Measurements from ENCODE around the gene CELF4. TPM values are rescaled to one million over a fixed set of nuclear protein-coding genes. Genes with fewer than 3 reads are reported as not detected.

CELF4 gene
- total and polyA plus RNA-seq, 2 donors (not counting 3 experiments of a cell fraction or from before 2014, with no cell fraction given): not detected

DNA sequence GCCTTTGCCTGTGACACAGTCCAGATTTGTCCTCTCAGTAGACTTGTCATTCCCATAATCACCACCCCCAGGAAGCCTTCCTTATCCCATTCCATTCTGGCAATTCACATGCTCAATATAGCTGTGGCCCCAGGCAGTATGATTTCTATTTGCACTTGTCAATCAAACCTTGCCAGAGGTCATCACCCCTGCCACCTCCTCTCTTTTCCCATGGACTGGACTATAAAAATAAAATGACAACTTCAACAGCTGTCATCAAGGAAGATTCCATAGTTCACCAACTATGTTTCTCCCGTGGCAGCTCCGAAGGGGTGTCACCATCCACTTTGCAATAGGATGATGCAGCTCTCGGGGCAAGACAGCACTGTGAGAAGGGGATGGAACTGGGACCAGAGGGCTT is 255.7 kb downstream of the CELF4 start:
- Histone ChIP-seq H3K9me1 (replicated peaks; ENCODE audit: control insufficient read depth, extremely low read depth, insufficient read depth, low read length) (no peaks in the 10 kb centered on the region), H3K27me3 (ENCODE audit: control insufficient read depth in 2 of 2, insufficient read depth in 2 of 2, low read length in 2 of 2) (no peaks in the 10 kb centered on the region), H4K20me1 (replicated peaks; ENCODE audit: control insufficient read depth, extremely low read depth, insufficient read depth, low read length) (no peaks in the 10 kb centered on the region), H3K27ac (ENCODE audit: insufficient read depth, low read depth, low read length) (no peak overlapping the region), H3K4me2 (ENCODE audit: insufficient read depth, low read length) (no peak overlapping the region), H3K9me3 (replicated peaks; ENCODE audit: control insufficient read depth, insufficient read depth, low read length) (no peaks in the 10 kb centered on the region), H3K4me1 (ENCODE audit: control insufficient read depth, extremely low read depth, insufficient read depth, low read length) (no peaks in the 10 kb centered on the region), H3K9ac (replicated peaks; ENCODE audit: extremely low read depth, insufficient read depth, low read length) (no peak overlapping the region), H3K36me3 (ENCODE audit: control insufficient read depth in 2 of 2, extremely low read depth in 1 of 2, insufficient read depth in 2 of 2, low read length in 2 of 2) (no peaks in the 10 kb centered on the region), H2AFZ (ENCODE audit: low read depth, low read length) (no peak overlapping the region), H3K4me3 (replicated peaks in 1 of 3; ENCODE audit: insufficient read depth in 1 of 3, low read depth in 1 of 3, low read length in 3 of 3) (no peak overlapping the region), H3K79me2 (ENCODE audit: control insufficient read depth, insufficient read depth, low read length) (no peaks in the 10 kb centered on the region)
- dilution Hi-C loops (cut with MboI; ENCODE audit: extremely low pct_ligation_motif_present, low sequenced_read_pairs) (no loop called here), intact Hi-C loops (cut with micrococcal nuclease) (no loop called here)
- ChIA-PET CTCF (interaction anchor here (1.1 to 1.5 kb wide), 2 partner anchors 15 to 29 kb away, joined by 3 read pairs; no protein-coding TSS in a partner anchor), POLR2A (no interaction called here)
- DNase-seq (ENCODE audit: low read depth, low spot score) (no peak), FAIRE-seq (no peak)
- BruUV-seq (replicated peaks): no TSS peak
- TF ChIP-seq POLR2AphosphoS5 (IDR thresholded peaks at IDR 0.05; ENCODE audit: insufficient read depth, low read depth, low read length) (no peak), JUN (IDR thresholded peaks at IDR 0.05; ENCODE audit: borderline replicate concordance, insufficient read depth, insufficient read length, low read depth) (no peak), MYC (IDR thresholded peaks at IDR 0.05; ENCODE audit: low read depth, low read length) (no peak), EZH2 (IDR thresholded peaks at IDR 0.05; ENCODE audit: borderline replicate concordance, low read depth, low read length, severe bottlenecking) (no peak), GATA2 (IDR thresholded peaks at IDR 0.05; ENCODE audit: insufficient read depth, insufficient read length, low read depth, low read length) (no peak), FOS (IDR thresholded peaks at IDR 0.05; ENCODE audit: borderline replicate concordance, insufficient read depth, low read length) (no peak)
- TF ChIP-seq, protein P1, sequence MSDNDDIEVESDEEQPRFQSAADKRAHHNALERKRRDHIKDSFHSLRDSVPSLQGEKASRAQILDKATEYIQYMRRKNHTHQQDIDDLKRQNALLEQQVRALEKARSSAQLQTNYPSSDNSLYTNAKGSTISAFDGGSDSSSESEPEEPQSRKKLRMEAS (IDR thresholded peaks at IDR 0.05; ENCODE audit: insufficient read depth, insufficient read length): no peak
- TF ChIP-seq, protein P2, sequence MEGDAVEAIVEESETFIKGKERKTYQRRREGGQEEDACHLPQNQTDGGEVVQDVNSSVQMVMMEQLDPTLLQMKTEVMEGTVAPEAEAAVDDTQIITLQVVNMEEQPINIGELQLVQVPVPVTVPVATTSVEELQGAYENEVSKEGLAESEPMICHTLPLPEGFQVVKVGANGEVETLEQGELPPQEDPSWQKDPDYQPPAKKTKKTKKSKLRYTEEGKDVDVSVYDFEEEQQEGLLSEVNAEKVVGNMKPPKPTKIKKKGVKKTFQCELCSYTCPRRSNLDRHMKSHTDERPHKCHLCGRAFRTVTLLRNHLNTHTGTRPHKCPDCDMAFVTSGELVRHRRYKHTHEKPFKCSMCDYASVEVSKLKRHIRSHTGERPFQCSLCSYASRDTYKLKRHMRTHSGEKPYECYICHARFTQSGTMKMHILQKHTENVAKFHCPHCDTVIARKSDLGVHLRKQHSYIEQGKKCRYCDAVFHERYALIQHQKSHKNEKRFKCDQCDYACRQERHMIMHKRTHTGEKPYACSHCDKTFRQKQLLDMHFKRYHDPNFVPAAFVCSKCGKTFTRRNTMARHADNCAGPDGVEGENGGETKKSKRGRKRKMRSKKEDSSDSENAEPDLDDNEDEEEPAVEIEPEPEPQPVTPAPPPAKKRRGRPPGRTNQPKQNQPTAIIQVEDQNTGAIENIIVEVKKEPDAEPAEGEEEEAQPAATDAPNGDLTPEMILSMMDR (IDR thresholded peaks at IDR 0.05; ENCODE audit: extremely low read depth in 1 of 2, insufficient read depth in 1 of 2, low read depth in 1 of 2, low read length in 2 of 2): no peak
